Stimulated activated CD8-positive, alpha-beta memory T cell treated with anti-CD3 and anti-CD28 coated beads, Interleukin-2, amount 100 ng/mL, for 1 hour (primary cell): ENCODE measurements around the gene CCDC88C.

Experiments used
- DNase-seq, 2 donors: peaks; one replicate each; pipeline ENCODE4 v3.0.0-alpha.2; 2020; ENCODE audit warnings: low read depth in 2 of 2

Gene CCDC88C

DNA sequence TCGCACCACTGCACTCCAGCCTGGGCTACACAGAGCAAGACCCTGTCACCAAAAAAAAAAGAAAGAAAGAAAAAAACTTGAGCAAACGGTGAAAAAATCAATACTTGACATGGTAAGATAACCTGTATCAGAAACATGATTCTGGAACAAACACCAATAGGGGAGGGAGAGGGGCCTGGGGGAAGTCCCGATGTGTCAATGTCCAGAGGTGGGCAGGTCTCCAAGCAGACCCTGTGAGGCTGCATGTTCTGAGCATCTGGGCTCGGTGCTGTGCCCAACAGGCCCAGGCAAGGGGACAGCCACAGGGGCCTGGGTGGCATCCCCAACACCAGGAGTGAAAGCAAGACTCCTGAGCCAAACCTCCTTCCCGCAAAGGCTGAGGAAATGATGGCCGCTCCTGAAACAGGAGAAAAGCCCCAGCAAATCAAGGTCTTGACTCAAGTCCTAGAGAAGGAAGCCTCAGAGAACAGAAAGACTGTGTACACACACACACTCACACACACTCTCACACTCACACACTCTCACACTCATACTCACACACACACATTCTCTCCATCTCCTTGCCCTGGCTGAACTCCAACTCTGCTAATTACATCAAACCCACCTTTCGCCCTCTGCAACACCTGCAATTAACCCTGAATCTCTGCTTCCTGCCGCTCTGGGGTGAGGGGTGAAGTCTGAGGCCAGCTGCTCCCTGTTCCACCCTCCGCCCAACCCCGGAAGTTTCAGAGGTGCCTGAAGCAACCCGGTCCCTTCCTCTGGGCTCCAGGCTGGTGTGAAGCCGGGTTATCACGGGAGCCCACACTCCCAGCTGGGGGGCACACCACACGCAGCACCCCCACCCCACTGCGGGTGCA lies 20.4 kb downstream of the CCDC88C start:
- no peak for DNase-seq

DNA sequence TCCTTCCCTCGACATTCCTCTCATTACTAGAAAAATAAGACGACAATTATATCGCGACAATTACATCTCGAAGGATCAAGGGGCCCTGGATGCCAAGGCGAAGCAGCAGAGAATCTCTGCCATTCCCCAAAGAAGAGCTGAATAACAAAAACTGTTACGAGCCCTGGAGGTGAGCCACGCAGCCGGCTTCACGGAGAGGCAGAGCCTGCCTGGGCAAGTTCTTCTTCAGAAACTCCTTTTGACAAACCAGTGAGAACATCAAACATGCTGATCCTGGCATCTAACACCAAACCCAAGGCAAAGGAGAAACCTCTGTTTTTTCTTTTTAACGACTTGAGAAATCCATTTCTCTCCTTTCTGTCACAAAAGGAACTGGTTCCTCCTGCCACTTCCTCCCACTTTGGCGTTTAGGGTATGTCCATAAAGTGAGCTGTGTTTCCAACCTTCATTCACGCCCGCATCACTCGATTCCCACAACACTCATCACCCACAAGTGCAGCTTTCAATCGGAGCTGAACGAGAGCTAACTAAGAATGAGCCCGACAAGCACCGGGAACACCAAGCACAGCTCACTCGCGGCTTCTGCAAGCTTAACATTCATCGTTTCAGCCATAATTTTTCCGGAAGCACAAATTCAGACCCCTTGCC lies 21.5 kb downstream of the CCDC88C start:
- no peak for DNase-seq

DNA sequence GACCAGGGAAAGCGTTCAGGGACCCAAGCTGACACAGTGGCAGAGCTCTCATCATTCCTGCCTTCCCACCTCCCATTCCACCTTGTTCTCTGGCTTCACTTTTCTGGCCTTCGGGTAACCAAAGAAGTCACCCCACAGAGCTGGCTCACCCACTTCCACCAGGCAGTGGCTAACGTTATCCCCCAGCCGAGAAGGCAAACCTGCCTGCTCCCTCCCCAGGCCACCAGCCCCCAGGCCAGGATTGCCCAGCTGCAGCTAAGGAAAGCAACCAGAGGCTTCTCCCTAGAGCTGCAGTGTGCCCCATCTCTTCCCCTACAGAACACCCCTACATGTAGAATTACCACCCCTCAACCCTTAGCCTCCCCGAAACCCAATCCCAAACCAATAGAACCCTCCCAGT lies 22.2 kb downstream of the CCDC88C start:
- no peak for DNase-seq

DNA sequence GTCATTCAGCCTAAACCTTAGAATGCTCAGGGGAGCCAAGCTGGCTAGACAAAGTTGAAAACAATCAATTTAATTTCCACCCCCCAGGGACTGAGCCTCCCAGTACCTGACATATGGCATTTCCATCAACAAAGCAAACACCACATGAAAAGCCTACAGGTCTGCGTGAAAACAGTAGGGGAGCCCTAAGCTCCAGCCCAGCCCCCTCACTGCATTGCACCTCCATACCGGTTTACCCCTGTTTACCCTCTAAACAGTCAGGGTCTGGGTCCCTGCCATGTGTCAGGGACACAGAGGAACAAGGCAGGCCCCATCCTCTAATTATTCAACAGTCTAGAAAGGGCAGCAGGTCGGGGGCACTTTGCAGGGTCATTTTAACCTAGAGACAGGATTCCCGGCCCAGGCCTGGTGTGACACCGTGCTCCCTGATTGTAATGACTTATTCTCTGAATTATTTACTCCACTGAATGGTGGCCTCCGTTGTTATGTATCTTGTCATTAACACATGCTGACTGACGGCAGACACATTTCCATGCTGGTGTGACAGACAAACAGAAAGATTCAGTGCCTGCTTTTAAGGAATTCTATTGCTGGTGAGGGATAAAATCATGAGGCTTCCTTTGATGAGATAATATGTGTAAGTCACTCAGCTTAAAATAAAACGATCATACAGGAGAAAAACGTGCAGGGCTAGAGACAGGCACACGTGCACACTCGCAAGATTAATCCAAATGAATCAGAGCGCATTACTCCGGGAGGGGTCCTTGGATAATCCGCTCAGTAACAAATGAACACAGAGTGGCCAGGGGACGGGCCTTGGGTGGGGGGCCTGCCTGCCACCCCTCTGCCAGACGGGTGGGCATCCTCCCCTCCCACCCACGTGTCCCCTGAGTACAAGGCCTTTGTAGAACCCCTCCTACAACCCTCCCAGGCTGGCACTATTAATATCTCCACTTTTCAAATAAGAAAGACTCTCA lies 23.2 kb downstream of the CCDC88C start:
- no peak for DNase-seq

DNA sequence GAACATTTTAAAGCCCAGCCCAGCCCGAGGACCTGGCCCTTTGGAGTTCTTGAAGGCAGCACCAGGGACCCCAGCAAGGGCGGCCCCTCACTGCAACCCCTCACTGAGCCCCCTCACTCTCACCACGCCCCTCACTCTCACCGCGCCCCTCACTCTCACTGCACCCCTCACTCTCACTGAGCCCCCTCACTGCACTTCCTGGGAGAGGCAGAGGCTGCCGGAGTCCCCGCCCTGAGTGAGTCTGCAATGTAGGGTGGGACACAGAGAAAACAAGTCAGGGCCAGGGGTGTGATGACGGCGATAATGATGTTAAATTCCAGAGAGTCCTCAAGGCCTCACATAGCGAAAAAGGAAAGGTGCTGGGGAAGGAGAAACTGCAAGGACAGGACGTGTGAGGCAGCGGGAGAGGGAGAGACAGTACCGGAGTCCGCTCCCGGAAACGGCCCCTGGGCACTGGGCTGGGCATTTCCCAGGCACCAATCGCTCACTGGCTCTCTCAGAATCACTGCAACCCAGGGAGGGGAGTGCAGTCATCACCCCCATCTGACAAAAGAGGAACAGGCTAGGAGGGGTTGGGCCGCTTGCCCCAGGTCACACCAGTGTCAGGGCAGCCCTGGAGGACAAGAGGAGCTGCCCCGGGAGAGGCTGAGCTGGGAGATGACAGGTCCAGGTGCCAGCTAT lies 24.9 kb downstream of the CCDC88C start:
- no peak for DNase-seq

DNA sequence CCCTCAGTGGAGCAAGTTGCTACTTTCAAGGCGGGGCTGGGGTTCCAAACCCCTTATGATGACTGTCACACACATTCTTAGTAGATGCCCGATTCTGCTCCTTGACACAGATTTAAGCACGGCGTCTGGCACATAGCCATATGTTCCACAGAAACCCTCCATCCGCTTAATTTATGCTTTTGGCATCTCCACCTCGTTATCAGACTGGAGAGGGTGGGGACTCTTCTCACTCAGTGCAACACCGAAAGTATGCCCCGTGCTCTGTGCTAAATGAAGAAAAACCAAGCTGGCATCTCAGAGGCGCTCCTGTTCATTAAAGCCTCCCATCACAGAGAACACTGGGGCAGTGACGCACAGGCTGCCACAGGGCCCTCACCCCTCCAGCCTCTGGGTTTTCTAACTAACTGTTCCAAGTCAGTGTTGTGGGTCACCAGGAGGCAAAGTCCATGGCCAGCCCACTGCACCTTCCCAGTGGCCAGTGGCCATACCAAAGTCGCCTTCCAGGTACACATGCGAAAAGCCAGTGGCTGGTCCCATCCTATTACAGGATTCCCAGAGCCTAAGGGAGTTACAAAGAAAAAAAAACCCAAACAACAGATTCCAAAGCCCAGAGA lies 27.3 kb downstream of the CCDC88C start:
- DNase-seq = no peak

DNA sequence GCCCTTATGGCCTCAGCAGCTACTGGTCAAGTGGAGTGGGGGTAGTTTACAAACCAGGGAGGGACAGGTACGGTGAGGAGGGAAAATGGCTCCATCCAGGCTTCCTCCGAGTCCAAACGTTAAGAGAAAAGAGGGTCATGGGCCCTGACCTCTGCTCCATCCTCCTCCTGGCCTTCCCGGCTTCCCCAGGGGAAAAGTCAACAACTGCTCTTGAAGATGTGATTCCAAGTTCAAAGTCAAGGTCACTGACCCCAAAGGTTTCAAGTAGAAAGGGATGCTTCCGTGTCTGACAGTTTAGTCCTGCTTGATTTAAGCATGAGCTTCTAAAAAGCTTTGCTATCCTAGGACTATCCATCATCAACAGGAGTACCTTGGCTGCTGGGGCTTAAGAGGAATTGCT lies 28.5 kb downstream of the CCDC88C start:
- no peak for DNase-seq

DNA sequence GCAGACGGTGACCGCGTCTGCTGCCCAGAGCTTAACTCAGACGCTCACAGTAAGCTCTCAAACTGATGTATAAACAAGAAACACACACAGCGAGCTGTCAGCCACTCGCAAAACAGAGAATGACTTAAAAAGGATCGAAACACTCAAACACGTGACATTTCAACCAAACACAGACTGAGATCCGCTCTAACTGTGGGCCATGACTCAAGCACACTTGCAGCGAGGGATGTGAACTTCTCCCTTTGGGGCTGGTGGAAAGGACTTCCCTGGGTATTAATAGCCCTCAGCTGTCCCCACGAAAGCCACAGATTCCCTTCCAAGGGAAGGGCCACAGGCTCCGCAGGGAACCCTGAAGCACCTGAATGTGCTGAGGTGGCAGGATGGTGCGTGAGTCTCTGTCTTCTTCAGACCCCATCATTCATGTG lies 29.1 kb downstream of the CCDC88C start:
- DNase-seq = no peak

DNA sequence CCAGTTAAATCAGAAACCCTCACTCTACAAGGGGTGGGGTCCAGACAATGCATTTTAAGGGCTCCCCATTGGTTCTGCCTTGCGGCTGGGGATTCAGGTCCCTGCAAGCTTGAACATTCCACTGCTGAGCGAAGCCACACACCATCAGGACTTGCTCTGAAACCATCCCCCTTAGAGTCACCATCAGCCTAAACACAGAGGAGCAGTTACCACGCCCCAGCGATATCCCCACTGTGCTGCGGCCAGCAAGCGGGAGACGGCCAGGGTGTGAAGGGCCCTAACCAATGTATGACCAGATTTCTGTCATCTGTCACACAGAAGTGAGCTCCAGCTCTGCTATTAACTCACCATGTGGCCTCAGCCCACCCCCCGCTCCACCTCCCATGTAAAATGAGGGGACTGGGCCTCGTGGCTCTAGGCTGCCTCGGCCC lies 29.7 kb downstream of the CCDC88C start:
- DNase-seq = no peak

DNA sequence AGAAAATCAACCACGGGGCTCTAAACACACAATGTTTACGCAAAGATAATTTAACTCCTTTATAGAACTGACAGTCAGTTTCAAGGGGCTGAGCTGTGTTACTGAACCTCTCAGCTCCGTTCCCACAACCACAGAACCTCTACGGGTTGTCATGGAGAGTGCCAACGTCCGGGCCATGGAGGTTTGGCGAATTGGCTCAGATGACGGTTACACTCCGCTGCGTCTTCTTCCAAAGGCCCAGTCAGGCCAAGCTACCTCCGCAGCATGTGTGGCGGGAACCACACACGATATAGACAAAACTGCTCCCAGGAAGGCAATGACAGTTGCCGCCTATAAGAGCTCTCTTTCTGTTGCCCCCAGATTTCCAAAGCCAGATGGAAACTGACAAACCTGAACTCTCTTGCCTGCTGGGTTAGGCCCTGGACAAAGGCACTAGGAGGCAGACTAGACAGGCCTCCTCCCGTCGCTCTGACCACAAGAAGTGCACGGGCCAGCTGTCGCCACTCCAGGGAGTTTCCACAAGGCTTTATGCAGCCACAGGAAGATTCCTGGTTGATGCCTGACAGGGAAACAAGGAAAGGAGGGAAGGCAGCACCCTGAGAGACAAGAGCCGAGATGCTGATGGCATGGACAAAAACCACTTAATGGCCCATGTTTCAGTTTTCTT lies 30.3 kb downstream of the CCDC88C start:
- DNase-seq = no peak

DNA sequence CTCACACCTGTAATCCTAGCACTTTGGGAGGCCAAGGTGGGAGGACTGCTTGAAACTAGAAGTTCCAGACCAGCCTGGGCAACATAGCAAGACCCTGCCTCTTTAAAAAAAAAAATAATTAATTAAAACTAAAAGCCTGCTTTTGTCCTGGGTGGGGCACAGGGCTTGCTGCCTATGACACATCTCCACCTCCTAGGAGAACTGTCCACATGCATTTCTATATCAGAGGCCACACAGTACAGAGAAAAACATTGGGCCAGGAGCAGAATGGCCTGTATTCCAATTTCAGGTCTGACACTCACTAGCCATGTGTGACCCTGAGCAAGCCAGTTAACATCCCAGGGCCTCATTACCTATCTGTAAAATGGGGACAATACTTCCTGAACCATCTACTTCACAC lies 31.9 kb downstream of the CCDC88C start:
- no peak for DNase-seq

DNA sequence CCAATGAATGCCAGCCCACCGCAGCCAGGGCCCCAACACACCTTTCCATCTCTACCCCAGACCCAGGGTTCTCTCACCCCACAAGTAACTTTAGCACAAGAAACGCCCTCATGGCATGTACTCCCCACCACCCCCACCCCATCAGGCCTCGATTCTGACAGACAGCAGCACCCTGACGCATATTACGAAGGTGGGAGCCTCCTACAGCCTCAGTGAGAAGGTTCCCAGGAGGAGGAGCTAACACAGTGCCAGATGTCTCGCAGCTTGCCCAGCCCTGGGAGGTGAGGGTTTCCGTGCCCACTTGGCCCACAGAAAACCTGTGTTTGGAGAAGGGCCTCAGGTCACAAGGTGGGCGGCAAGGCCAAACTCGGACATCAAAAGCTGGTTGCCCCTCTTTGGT lies 32.4 kb downstream of the CCDC88C start:
- no peak for DNase-seq

DNA sequence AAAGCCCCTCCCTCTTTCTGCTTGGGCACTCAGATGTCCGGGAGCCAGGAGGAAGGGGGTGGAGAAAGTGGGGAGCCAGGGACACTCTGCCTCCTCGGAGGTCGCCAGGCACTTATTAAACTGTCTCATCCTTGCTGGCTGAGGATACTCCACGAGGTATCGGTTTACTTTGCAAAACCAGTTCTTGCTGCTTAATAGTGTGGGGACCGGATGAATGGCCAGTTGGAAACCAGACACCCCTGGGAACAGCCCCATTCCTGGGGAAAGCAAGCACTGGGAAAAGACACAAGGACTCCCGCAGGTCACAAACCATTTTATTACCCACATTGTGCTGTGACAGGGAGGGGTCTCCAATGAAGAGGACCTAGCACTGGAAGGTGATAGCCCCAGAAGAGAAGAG lies 34.2 kb downstream of the CCDC88C start:
- no peak for DNase-seq

DNA sequence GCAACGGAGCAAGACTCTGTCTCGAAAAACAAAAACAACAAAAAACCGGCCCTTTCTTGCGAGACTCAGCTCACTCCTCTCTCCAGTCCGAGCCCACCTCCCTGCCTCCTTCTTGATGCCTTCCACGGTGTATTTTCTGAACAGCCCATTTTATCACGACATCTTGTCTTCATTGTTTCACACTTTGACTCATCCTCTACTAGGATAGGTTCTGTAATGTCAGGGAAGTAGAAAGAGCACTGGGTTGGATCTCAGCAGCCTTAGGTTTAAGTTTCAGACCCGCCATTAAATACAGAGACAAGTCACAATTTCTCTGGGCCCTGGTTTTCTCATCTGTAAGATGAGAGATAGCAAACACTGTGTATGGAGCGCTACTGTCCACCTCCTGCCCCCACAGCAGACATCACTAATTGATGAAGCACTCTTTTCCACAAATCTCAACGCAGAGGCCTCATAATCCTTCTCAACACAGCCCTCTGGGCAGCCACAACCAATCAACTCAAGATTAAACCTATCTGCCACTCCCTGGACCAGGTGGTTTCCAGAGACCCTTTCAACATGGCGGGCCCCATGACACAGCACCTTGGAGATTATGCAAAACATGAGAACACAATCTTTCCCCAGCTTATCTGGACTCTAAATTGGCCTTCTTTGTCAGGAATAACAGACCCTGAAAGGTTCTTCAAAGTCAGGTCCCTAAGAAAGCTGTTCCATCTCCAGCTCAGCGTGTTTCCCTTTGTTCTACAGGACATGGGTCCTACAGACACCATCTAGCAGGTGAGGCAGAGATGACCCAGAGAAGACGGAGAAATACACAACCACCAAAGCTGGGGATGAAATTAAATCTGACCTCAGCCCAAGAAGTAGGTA lies 35.6 kb downstream of the CCDC88C start:
- DNase-seq = no peak

DNA sequence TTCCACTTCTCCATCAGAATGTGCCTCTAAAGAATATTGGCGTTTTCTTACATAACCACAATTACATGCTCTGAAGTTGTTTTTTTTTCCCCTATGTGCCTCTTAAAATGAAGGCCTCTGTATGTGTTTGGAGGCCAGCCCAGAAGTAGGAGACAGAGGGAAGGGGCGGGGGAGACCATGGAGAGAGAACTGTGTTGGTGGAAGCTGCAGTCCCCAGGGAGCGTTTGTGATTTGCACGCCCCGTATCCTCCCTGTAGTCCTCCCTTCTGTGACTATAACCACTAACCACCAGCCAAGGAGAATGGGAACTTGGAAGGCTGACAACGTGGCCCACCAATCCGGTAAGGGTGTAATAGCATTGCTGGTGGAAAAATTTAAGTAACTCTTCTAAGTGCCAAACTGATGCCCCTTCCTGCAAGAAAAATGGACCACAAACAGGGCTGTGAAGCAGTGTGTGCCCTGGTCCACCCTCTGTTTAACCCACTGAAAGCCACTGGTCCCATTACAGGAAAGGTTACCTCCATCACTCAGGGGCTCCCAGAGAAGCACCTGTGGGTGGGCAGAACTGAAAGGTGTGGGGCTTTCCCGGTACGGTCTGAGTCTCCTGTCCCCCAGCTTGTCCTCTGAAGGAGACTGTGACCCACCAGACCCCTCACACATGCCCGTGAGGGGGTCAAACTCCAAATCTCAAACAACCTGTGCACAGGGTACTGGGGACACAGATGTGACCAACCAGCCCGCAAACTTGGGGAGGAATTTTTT lies 36.8 kb downstream of the CCDC88C start:
- DNase-seq = no peak

DNA sequence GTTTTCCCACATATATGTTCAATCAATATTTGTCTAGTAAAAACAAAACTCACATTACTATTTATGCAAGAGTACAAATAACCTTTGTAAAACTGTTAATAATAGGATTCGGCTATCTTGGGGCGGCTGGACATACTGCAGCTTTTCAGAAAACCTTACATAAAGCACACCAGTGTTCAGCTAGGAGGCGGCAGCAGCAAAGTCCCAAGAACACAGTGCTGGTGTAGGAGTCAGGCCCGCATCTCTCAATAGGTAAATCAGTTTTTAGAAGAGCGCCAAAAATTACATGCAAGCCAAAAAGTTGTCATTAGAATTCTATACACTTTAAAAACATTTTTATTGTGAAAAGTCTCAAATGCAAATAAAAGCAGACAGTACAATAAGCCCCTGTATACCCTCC lies 37.5 kb downstream of the CCDC88C start:
- DNase-seq = no peak

DNA sequence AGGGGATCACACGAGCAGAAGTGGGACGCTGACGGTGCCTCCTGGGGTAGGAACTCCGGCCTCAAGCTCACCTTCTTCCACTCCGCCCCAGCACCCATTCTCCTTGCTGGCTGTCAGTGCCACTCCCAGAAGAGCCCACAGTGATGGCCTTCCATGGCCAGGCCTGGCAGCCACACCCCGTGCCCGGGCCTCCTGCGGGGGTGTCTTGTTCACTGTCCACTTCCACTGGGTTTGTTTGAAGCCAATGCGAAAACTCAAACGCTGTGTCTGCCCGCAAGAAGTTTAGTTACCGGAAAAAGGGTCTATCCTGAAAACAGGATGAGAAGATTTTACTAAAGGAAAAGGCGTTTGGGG lies 38.1 kb downstream of the CCDC88C start:
- DNase-seq = no peak

DNA sequence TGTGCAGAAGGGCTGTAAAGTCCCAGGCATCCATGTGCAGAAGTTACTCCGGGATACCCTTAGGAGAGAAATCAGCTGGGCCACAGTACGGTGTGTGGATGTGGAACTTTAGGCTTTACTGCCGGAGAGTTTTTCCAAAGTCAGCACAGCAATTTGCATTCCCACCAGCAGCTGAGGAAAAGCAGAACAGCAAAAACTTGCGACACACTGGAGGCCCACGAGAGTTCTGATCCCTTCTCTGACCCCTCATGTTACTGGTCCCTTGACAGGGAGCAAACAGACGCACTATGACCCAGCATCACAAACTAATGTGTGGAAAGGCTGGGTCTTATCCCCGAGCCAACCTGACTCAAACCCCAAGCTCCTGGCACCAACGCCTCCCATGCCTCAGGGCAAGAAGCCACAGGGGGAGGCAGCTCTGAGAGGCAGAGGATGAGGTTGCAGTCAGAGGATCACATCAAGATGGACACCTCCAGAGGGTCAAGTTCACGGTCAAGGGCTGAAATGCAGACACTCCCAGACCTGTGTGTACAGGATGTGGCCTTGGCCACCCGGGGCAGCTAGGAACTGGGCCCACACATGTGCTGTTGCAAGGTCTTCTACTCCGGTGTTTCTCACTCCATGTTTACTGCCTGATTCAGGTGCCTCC lies 38.6 kb downstream of the CCDC88C start:
- DNase-seq = no peak
